Stimulated activated CD4-positive, alpha-beta T cell treated with anti-CD3 and anti-CD28 coated beads, Interleukin-12 subunit alpha, Interleukin-12 subunit beta, amount 100 ng/mL, for 4 hours (primary cell): ENCODE data around the gene ZNF773.
"Not testable (repeated sequence)": the region's sequence is repeated elsewhere in the genome, so short reads cannot be mapped to it uniquely, and the experiment has no call there.

Experiments
- DNase-seq: peaks from one replicate; pipeline ENCODE4 v3.0.0-alpha.2; 2020

The ZNF773 gene

GRCh38 chr19:57499680-57500395 is at the start of gene ZNF773:
TSS of gene ZNF773 (plus strand) at chr19:57499938. CDS start at chr19:57500081, 143 bp downstream.
- peak; percentile 96 for DNase-seq

GRCh38 chr19:57452307-57452706 is 47.4 kb upstream of the ZNF773 start:
- no peak for DNase-seq

- DNase-seq = no peak
Observed at GRCh38 chr19:57465680-57466381, 33.9 kb upstream of the ZNF773 start.

GRCh38 chr19:57466489-57466888 is 33.2 kb upstream of the ZNF773 start:
- DNase-seq = no peak

GRCh38 chr19:57473646-57474045 is 26.1 kb upstream of the ZNF773 start:
- no peak for DNase-seq

GRCh38 chr19:57477191-57478008 is 22.3 kb upstream of the ZNF773 start, which contains the start of gene ZNF772:
TSS of gene ZNF772 (minus strand) at chr19:57477566. CDS start at chr19:57477309, 257 bp downstream.
- DNase-seq = peak; percentile 74

- DNase-seq = peak; percentile 94
Observed at GRCh38 chr19:57487477-57488298, 12.1 kb upstream of the ZNF773 start, which contains the start of gene ZNF419. TSS of gene ZNF419 (plus strand) at chr19:57487750. CDS start at chr19:57487951, 201 bp downstream.

GRCh38 chr19:57488299-57488644 is 11.5 kb upstream of the ZNF773 start:
- DNase-seq = not testable (repeated sequence)

GRCh38 chr19:57499332-57499679 is 432 bp upstream of the ZNF773 start:
- DNase-seq = not testable (repeated sequence)

GRCh38 chr19:57500400-57500799 is 662 bp downstream of the ZNF773 start:
- not testable (repeated sequence) for DNase-seq

- no peak for DNase-seq
Observed at GRCh38 chr19:57506163-57506562, 6.4 kb downstream of the ZNF773 start.

GRCh38 chr19:57511484-57511883 is 11.7 kb downstream of the ZNF773 start:
- DNase-seq = no peak

GRCh38 chr19:57512845-57513244 is 13.1 kb downstream of the ZNF773 start:
- DNase-seq = no peak

- no peak for DNase-seq
Observed at GRCh38 chr19:57515255-57515654, 15.5 kb downstream of the ZNF773 start.

GRCh38 chr19:57518021-57518420 is 18.3 kb downstream of the ZNF773 start:
- not testable (repeated sequence) for DNase-seq

GRCh38 chr19:57527136-57527881 is 27.6 kb downstream of the ZNF773 start, which contains the start of gene ZNF549:
TSS of gene ZNF549 (plus strand) at chr19:57527356. CDS start at chr19:57527574, 218 bp downstream.
- peak; percentile 79 for DNase-seq

GRCh38 chr19:57537953-57538547 is 38.3 kb downstream of the ZNF773 start:
- DNase-seq = no peak

GRCh38 chr19:57546513-57546912 is 46.8 kb downstream of the ZNF773 start:
- no peak for DNase-seq

GRCh38 chr19:57552432-57552831 is 52.7 kb downstream of the ZNF773 start:
- no peak for DNase-seq

- DNase-seq = no peak
Observed at GRCh38 chr19:57557659-57558058, 57.9 kb downstream of the ZNF773 start.
